Stimulated activated CD8-positive, alpha-beta memory T cell treated with anti-CD3 and anti-CD28 coated beads, Interleukin-12 subunit alpha, Interleukin-12 subunit beta, amount 100 ng/mL, for 24 hours (primary cell): Measurements from ENCODE around the gene C1QTNF6.

Source experiments
- DNase-seq: peaks from one replicate; pipeline ENCODE4 v3.0.0-alpha.2; 2020; ENCODE audit errors: extremely low read depth

The C1QTNF6 gene

GRCh38 chr22:37141971-37142370, 46.1 kb downstream of the C1QTNF6 start:
- DNase-seq, result no peak

- DNase-seq, result no peak
Observed at GRCh38 chr22:37141476-37141875, 46.6 kb downstream of the C1QTNF6 start.

DNA sequence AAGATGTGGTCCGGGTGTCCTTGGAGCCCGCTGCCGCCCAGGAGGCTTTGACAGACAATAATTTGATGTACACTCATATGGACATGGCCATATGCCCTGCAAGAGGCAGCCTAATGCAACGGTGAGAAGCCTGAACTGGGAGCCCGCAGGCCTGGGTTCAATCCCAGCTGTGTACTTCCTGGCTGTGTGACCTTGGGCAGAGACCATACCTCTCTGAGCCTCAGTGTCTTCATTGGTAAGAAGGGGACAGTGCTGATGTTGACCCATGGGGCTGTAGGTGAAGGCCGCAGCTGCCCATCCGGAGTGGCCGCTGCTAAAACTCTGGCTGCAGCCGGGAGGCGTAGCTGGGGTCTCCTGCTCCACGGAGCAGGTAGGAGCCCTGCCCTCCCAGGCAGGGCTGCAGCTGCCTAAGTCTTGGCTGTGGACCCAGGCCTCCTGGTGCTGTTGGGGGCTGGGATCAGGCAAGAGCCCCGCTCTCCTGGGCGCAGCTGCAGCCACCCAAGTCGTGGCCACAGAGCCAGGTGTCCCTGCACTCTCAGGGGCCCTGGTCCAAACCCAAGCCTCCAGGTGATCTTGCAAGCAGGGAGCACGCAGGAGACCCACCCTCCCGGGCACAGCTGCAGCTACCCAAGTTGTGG, 47.2 kb downstream of the C1QTNF6 start:
- no peak for DNase-seq

GRCh38 chr22:37139762-37140161, 48.3 kb downstream of the C1QTNF6 start:
- DNase-seq, result no peak

GRCh38 chr22:37138849-37139561, 49.0 kb downstream of the C1QTNF6 start:
- no peak for DNase-seq

DNA sequence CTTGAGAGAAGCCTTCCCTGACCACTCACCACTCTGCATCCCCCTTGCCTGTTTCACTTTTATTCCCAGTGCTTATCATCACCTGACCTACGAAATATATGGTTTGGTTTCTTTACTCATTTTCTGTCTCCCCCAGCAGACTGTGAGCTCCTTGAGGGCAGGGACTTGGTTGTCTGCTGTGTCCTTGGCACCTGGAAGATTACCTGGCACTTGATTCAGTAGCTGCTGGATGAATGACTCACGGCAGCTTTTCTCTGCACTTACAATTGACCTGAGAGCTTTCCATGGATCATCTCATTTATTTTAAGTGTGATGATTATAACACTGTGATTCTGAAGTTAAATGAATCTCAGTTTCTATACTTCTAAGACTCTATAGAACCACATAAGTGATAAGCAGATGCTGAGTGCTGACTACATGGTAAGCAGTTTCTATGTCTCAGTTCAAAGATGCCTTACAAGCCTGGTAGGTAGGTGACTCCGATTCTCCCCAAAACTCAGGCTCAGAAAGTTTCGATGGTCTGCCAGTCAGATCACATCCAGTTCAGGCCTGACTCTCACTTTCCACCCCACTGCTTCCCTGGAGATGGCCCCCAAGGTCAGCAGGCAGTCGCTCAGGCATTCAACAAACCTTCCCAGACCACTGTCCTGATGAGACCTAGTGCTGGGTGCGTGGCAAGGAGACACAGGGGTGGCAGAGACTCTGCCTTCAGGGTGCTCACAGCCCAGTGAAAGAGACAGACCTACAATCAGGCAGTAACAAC, 50.0 kb downstream of the C1QTNF6 start:
- DNase-seq, result no peak

- no peak for DNase-seq
Observed at GRCh38 chr22:37137131-37137530, 50.9 kb downstream of the C1QTNF6 start.

DNA sequence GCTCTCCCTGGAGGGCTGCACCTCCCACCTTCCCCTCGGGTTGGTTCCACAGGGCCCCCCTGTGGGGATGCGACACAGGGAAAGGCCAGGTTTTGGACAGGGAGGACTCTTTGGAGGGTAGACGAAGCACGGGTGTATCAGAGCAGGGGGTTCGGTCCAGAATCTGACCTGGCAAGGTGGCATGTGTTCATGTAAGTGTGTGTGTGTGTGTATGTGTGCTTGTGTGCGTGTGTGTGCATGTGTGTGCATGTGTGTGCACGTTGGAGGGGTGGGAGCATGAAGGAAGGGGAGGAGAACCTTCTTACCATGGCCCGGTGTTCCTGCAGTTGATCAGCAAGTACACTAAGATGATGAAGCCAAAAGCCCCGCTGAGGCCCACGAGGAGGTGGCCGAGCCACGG, 53.0 kb downstream of the C1QTNF6 start:
- no peak for DNase-seq

DNA sequence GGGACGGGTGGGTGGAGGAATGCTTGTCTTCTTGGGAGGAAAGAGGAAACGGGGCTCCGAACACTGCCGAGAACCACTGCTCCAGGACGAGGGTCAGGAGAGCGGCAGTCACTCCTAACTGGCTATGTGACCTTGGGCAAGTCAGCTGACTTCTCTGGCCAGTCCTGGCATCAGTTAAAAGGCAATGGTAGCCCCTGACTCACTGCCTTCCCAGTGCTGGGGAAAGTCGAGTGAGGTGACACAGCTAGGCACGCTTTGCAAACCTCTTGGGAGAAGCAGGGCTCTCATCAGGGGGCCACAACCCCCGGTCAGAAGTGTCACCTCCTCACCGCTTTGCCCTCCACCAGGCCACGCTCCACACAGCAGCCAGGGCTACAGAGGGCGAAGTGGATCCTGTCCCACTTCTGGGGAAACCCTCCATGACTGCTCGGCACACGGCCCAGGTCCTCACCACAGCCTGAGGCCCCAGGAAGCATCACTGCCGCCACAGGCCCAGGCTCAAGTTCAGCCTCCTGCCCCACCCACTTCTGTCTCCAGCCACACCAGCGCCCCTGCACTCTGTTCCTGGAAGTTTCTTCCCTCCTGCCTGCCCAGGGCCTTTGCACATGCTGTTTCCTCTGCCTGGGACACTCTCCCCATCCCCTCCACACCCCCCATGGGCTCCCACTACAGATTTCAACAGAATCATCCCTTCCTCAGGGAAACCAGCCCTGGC, 54.6 kb downstream of the C1QTNF6 start:
- no peak for DNase-seq

- DNase-seq, result no peak
Observed at GRCh38 chr22:37132773-37133172, 55.3 kb downstream of the C1QTNF6 start.
